HEK293T (cell line): ENCODE data around the gene SVOP.
"Not testable (repeated sequence)": the region's sequence is repeated elsewhere in the genome, so short reads cannot be mapped to it uniquely, and the experiment has no call there.

ENCODE experiments used
- CTCF ChIA-PET: fragments of 350-600 bp; formaldehyde crosslinking; extraction: SDS; loops from one replicate; lab custom pipeline; 2021; ENCODE audit warnings: antibody characterized with exemption, inconsistent platforms; lab: Yijun Ruan, JAX
- POLR2A ChIA-PET: fragments of 350-600 bp; formaldehyde crosslinking; extraction: SDS; loops from one replicate; lab custom pipeline; 2020; ENCODE audit warnings: antibody characterized with exemption, inconsistent platforms; lab: Yijun Ruan, JAX
- DNase-seq: peaks from one replicate; pipeline ENCODE4 v3.0.0; 2012; ENCODE audit warnings: mixed read lengths; ENCODE audit errors: extremely low spot score
- ARNT ChIP-seq: fragments of 450-650 bp; IDR thresholded peaks from 2 replicates; pipeline ENCODE4 v1.6.1; 2017; ENCODE audit warnings: mild to moderate bottlenecking
- BHLHE40 ChIP-seq: fragments of 450-650 bp; IDR thresholded peaks from 2 replicates; pipeline ENCODE4 v1.6.1; 2016; ENCODE audit warnings: mild to moderate bottlenecking, moderate library complexity, borderline replicate concordance
- CTBP1 ChIP-seq: fragments of 450-650 bp; IDR thresholded peaks from 2 replicates; pipeline ENCODE4 v1.6.1; 2016; ENCODE audit warnings: borderline replicate concordance
- ELF4 ChIP-seq: fragments of 450-650 bp; IDR thresholded peaks from 2 replicates; pipeline ENCODE4 v1.6.1; 2017; ENCODE audit warnings: antibody characterized with exemption
- FOXA1 ChIP-seq: fragments of 450-650 bp; IDR thresholded peaks from 2 replicates; pipeline ENCODE4 v1.6.1; 2016; ENCODE audit warnings: mild to moderate bottlenecking
- FOXK2 ChIP-seq: fragments of 450-650 bp; IDR thresholded peaks from 2 replicates; pipeline ENCODE4 v1.6.1; 2016; ENCODE audit warnings: mild to moderate bottlenecking
- FOXM1 ChIP-seq: fragments of 450-650 bp; IDR thresholded peaks from 2 replicates; pipeline ENCODE4 v1.6.1; 2017; ENCODE audit warnings: mild to moderate bottlenecking, borderline replicate concordance
- HDGF ChIP-seq: fragments of 450-650 bp; IDR thresholded peaks from 2 replicates; pipeline ENCODE4 v1.6.1; 2017; ENCODE audit warnings: antibody characterized with exemption, borderline replicate concordance
- L3MBTL2 ChIP-seq: fragments of 450-650 bp; conservative IDR thresholded peaks from 2 replicates; pipeline ENCODE4 v1.6.1; 2016; ENCODE audit warnings: mild to moderate bottlenecking
- LEF1 ChIP-seq: fragments of 450-650 bp; IDR thresholded peaks from 2 replicates; pipeline ENCODE4 v1.6.1; 2017; ENCODE audit warnings: mild to moderate bottlenecking, borderline replicate concordance
- NFRKB ChIP-seq: fragments of 450-650 bp; IDR thresholded peaks from 2 replicates; pipeline ENCODE4 v1.6.1; 2016; ENCODE audit warnings: mild to moderate bottlenecking, moderate library complexity
- PKNOX1 ChIP-seq: fragments of 450-650 bp; IDR thresholded peaks from 2 replicates; pipeline ENCODE4 v1.6.1; 2016
- SP1 ChIP-seq: fragments of 450-650 bp; IDR thresholded peaks from 2 replicates; pipeline ENCODE4 v1.6.1; 2017
- SUZ12 ChIP-seq: fragments of 450-650 bp; IDR thresholded peaks from 2 replicates; pipeline ENCODE4 v1.6.1; 2016; ENCODE audit warnings: mild to moderate bottlenecking
- TARDBP ChIP-seq: fragments of 450-650 bp; IDR thresholded peaks from 2 replicates; pipeline ENCODE4 v1.6.1; 2016
- ZNF384 ChIP-seq: fragments of 450-650 bp; IDR thresholded peaks from 2 replicates; pipeline ENCODE4 v1.6.1; 2016

The SVOP gene

GRCh38 chr12:109064143-109064542 is 43.3 kb upstream of the SVOP start:
- DNase-seq, result no peak
- ChIA-PET POLR2A (no interaction called here), CTCF (no interaction called here)
- TF ChIP-seq LEF1, result no peak
- TF ChIP-seq HDGF, result no peak
- no peak for TF ChIP-seq NFRKB
- TF ChIP-seq ARNT, result no peak
- TF ChIP-seq BHLHE40, result no peak
- TF ChIP-seq ZNF384, result no peak
- no peak for TF ChIP-seq FOXA1
- TF ChIP-seq SP1, result no peak
- no peak for TF ChIP-seq L3MBTL2
- no peak for TF ChIP-seq CTBP1
- TF ChIP-seq TARDBP, result no peak
- no peak for TF ChIP-seq ELF4
- TF ChIP-seq PKNOX1, result no peak
- TF ChIP-seq SUZ12, result no peak

- ChIA-PET POLR2A (no interaction called here), CTCF (no interaction called here)
- TF ChIP-seq TARDBP, result no peak
- TF ChIP-seq CTBP1, result no peak
- TF ChIP-seq BHLHE40, result no peak
- TF ChIP-seq FOXA1, result no peak
- no peak for TF ChIP-seq LEF1
- no peak for TF ChIP-seq FOXK2
- DNase-seq, result no peak
Observed at GRCh38 chr12:109058773-109059172, 37.9 kb upstream of the SVOP start.

GRCh38 chr12:109057376-109057775 is 36.5 kb upstream of the SVOP start:
- POLR2A ChIA-PET, result no interaction called here
- TF ChIP-seq ELF4, result no peak
- no peak for DNase-seq
- CTCF ChIA-PET, result no interaction called here

GRCh38 chr12:109056891-109057290 is 36.0 kb upstream of the SVOP start:
- ChIA-PET POLR2A (no interaction called here), CTCF (no interaction called here)
- no peak for DNase-seq
- no peak for TF ChIP-seq SUZ12
- no peak for TF ChIP-seq FOXK2
- no peak for TF ChIP-seq LEF1
- TF ChIP-seq ARNT, result no peak
- TF ChIP-seq FOXA1, result no peak
- no peak for TF ChIP-seq ELF4
- no peak for TF ChIP-seq BHLHE40
- no peak for TF ChIP-seq FOXM1
- no peak for TF ChIP-seq HDGF
- TF ChIP-seq TARDBP, result no peak

- ChIA-PET CTCF (no interaction called here), POLR2A (interaction anchor here (0.7 kb wide), 1 partner anchor 13 kb away, joined by 4 read pairs; no protein-coding TSS in a partner anchor)
- no peak for DNase-seq
- TF ChIP-seq NFRKB (no peak), PKNOX1 (no peak), LEF1 (no peak)
Observed at GRCh38 chr12:109054520-109054919, 33.7 kb upstream of the SVOP start.

- DNase-seq, CTCF ChIA-PET: not testable (repeated sequence)
- POLR2A ChIA-PET, result interaction anchor here (0.7 kb wide), 1 partner anchor 13 kb away, joined by 4 read pairs; no protein-coding TSS in a partner anchor
Observed at GRCh38 chr12:109054124-109054513, 33.3 kb upstream of the SVOP start.

GRCh38 chr12:109053382-109054123 is 32.7 kb upstream of the SVOP start:
- ChIA-PET POLR2A (no interaction called here), CTCF (no interaction called here)
- TF ChIP-seq FOXA1, result no peak
- TF ChIP-seq SUZ12, result no peak
- no peak for TF ChIP-seq CTBP1
- DNase-seq, result no peak
